ENCODE results near the gene HS3ST3B1. TPM values are rescaled to one million over a fixed set of nuclear protein-coding genes. Genes with fewer than 3 reads are reported as not detected.

Gene HS3ST3B1
- 26.7 and 33.7 TPM in 2 replicates for total RNA-seq

GRCh38 chr17:14300575-14301278, at the start of gene HS3ST3B1:
Gene HS3ST3B1 (plus strand): TSS chr17:14301081. CDS start chr17:14301519, 438 bp downstream.

Other genes starting within 250 kb of the HS3ST3B1 start
- gene COX10, start 231.6 kb upstream of the HS3ST3B1 start, total RNA-seq = 18.8 and 26.9 TPM in 2 replicates
- gene CDRT15, start 64.2 kb upstream of the HS3ST3B1 start, total RNA-seq = not detected in 2 replicates

Measured in mesangial cell (primary cell).